H1 (cell line): Measurements from ENCODE around the gene DAO. TPM values are rescaled to one million over a fixed set of nuclear protein-coding genes. Genes with fewer than 3 reads are reported as not detected.

Source experiments
- CTCF ChIA-PET: fragments of 300-600 bp; sonication (Branson Sonifier 250); formaldehyde crosslinking; loops from one replicate; lab custom pipeline; 2021; ENCODE audit not compliant: partially characterized antibody; lab: Charles Lee
- POLR2A ChIA-PET: fragments of 300-600 bp; sonication (Branson Sonifier 250); formaldehyde crosslinking; loops from one replicate; lab custom pipeline; 2021; ENCODE audit warnings: inconsistent platforms; ENCODE audit not compliant: partially characterized antibody; lab: Charles Lee
- DNase-seq, 2 experiments: peaks; one replicate each; pipeline versions ENCODE4 v3.0.0 to v3.0.0-alpha.2; 2010 to 2022; ENCODE audit warnings: low spot score in 2 of 2, low read depth in 1 of 2, mixed read lengths in 1 of 2
- FAIRE-seq: peaks from 2 replicates; lab custom pipeline; 2011; peaks lifted over from hg19 to GRCh38; lab: Jason Lieb, UNC
- H2AFZ ChIP-seq: 2 replicates; pipeline ENCODE4 v1.8.1; 2012; ENCODE audit warnings: low read length, inconsistent platforms
- H2AK5ac ChIP-seq: 2 replicates; pipeline ENCODE4 v1.6.1; 2013; ENCODE audit warnings: low read depth, low read length
- H2BK120ac ChIP-seq: replicated peaks from 2 replicates; pipeline ENCODE3; 2013; ENCODE audit warnings: low read depth, low read length, inconsistent platforms
- H2BK12ac ChIP-seq: 2 replicates; pipeline ENCODE4 v1.6.1; 2013; ENCODE audit warnings: low read depth, low read length
- H2BK15ac ChIP-seq: 2 replicates; pipeline ENCODE4 v1.6.1; 2013; ENCODE audit warnings: low read length
- H2BK20ac ChIP-seq: 2 replicates; pipeline ENCODE4 v1.6.1; 2013; ENCODE audit warnings: low read length
- H2BK5ac ChIP-seq: 2 replicates; pipeline ENCODE4 v1.6.1; 2013; ENCODE audit warnings: low read depth, low read length
- H3K14ac ChIP-seq: 2 replicates; pipeline ENCODE4 v1.6.1; 2013; ENCODE audit warnings: inconsistent platforms; ENCODE audit not compliant: insufficient read length
- H3K18ac ChIP-seq: 2 replicates; pipeline ENCODE4 v1.6.1; 2013; ENCODE audit warnings: low read length; ENCODE audit errors: extremely low read depth
- H3K23ac ChIP-seq: 2 replicates; pipeline ENCODE4 v1.6.1; 2013; ENCODE audit warnings: inconsistent platforms; ENCODE audit not compliant: insufficient read length
- H3K23me2 ChIP-seq: 2 replicates; pipeline ENCODE4 v1.6.1; 2013; ENCODE audit warnings: low read depth, low read length
- H3K27ac ChIP-seq: 2 replicates; pipeline ENCODE4 v1.6.1; 2011; ENCODE audit warnings: low read depth, low read length, inconsistent platforms
- H3K27me3 ChIP-seq, 4 experiments: replicated peaks in 1 of 4; 1 replicate in 1 of 4; 2 replicates in 3 of 4; pipeline versions ENCODE4 v1.6.1 to v1.8.1; 2011 to 2013; ENCODE audit warnings: low read length in 3 of 4, mild to moderate bottlenecking in 3 of 4, inconsistent platforms in 2 of 4, mixed read lengths in 2 of 4, moderate library complexity in 1 of 4; ENCODE audit not compliant: control insufficient read depth in 3 of 4, insufficient read depth in 3 of 4; ENCODE audit errors: extremely low read depth in 1 of 4
- H3K36me3 ChIP-seq, 4 experiments: 2 replicates each; pipeline versions ENCODE4 v1.6.1 to v1.8.1; 2011 to 2013; ENCODE audit warnings: mild to moderate bottlenecking in 4 of 4, low read length in 3 of 4, moderate library complexity in 2 of 4, control low read depth in 1 of 4, inconsistent platforms in 1 of 4; ENCODE audit not compliant: insufficient read depth in 4 of 4, control insufficient read depth in 2 of 4
- H3K4ac ChIP-seq: replicated peaks from 2 replicates; pipeline ENCODE3; 2013; ENCODE audit warnings: low read length, low read depth, mixed read lengths, inconsistent platforms; ENCODE audit not compliant: insufficient read length
- H3K4me1 ChIP-seq, 4 experiments: replicated peaks in 1 of 4; 1 replicate in 1 of 4; 2 replicates in 3 of 4; pipeline versions ENCODE4 v1.6.1 to v1.8.1; 2011 to 2013; ENCODE audit warnings: low read length in 3 of 4, inconsistent platforms in 2 of 4, mixed read lengths in 1 of 4; ENCODE audit not compliant: insufficient read depth in 4 of 4, control insufficient read depth in 3 of 4
- H3K4me2 ChIP-seq, 2 experiments: 2 replicates each; pipeline versions ENCODE4 v1.6.1 to v1.8.1; 2011 to 2013; ENCODE audit warnings: low read depth in 2 of 2, low read length in 2 of 2, control low read depth in 1 of 2, inconsistent platforms in 1 of 2, mild to moderate bottlenecking in 1 of 2; ENCODE audit not compliant: insufficient read depth in 1 of 2
- H3K4me3 ChIP-seq, 4 experiments: fragments of 200-600, 300-600 bp in 1 of 4; sonication (generic), shearing (Covaris generic), sonication (Bioruptor Twin) in 1 of 4; 2 replicates each; pipeline versions ENCODE4 v1.5.1 to v1.8.1; 2011 to 2016; ENCODE audit warnings: low read length in 4 of 4, low read depth in 3 of 4, control low read depth in 2 of 4, inconsistent platforms in 2 of 4, mild to moderate bottlenecking in 2 of 4, mixed read lengths in 1 of 4, moderate library complexity in 1 of 4; ENCODE audit not compliant: insufficient read depth in 2 of 4; ENCODE audit errors: extremely low read depth in 1 of 4
- H3K56ac ChIP-seq: replicated peaks from 2 replicates; pipeline ENCODE3; 2013; ENCODE audit warnings: low read depth, mild to moderate bottlenecking, mixed read lengths, low read length, inconsistent platforms; ENCODE audit not compliant: insufficient read length
- H3K79me1 ChIP-seq: 2 replicates; pipeline ENCODE4 v1.6.1; 2013; ENCODE audit warnings: low read depth, low read length, control low read depth
- H3K79me2 ChIP-seq, 2 experiments: 2 replicates each; pipeline versions ENCODE4 v1.6.1 to v1.8.1; 2012 to 2013; ENCODE audit warnings: low read length in 2 of 2, mild to moderate bottlenecking in 2 of 2, inconsistent platforms in 1 of 2; ENCODE audit not compliant: insufficient read depth in 2 of 2, control insufficient read depth in 1 of 2
- H3K9ac ChIP-seq, 4 experiments: replicated peaks in 1 of 4; 1 replicate in 1 of 4; 2 replicates in 3 of 4; pipeline versions ENCODE4 v1.6.1 to v1.8.1; 2011 to 2013; ENCODE audit warnings: low read depth in 3 of 4, low read length in 3 of 4, control low read depth in 2 of 4, mild to moderate bottlenecking in 2 of 4, moderate library complexity in 2 of 4, inconsistent platforms in 1 of 4; ENCODE audit errors: extremely low read depth in 1 of 4
- H3K9me3 ChIP-seq, 2 experiments: 2 replicates each; pipeline versions ENCODE4 v1.6.1 to v1.8.1; 2012 to 2013; ENCODE audit warnings: mild to moderate bottlenecking in 2 of 2, moderate library complexity in 2 of 2, control low read depth in 1 of 2, inconsistent platforms in 1 of 2, low read depth in 1 of 2, low read length in 1 of 2, mixed read lengths in 1 of 2; ENCODE audit not compliant: insufficient read depth in 2 of 2
- H4K20me1 ChIP-seq, 2 experiments: replicated peaks in 1 of 2; 2 replicates each; pipeline versions ENCODE3 to v1.8.1; 2011 to 2013; ENCODE audit warnings: inconsistent platforms in 2 of 2, low read length in 2 of 2, mild to moderate bottlenecking in 1 of 2; ENCODE audit not compliant: insufficient read depth in 2 of 2, control insufficient read depth in 1 of 2
- H4K5ac ChIP-seq: 2 replicates; pipeline ENCODE4 v1.6.1; 2013; ENCODE audit warnings: low read length, low read depth, mixed read lengths, inconsistent platforms; ENCODE audit not compliant: insufficient read length
- H4K8ac ChIP-seq: 2 replicates; pipeline ENCODE4 v1.8.0; 2013; ENCODE audit warnings: mild to moderate bottlenecking, moderate library complexity, low read length, inconsistent platforms; ENCODE audit not compliant: insufficient read depth; ENCODE audit errors: extremely low read depth
- H4K91ac ChIP-seq: replicated peaks from 2 replicates; pipeline ENCODE3; 2013; ENCODE audit warnings: low read length, mixed read lengths, inconsistent platforms; ENCODE audit not compliant: insufficient read length
- CHD2 ChIP-seq: IDR thresholded peaks from 2 replicates; pipeline ENCODE4 v1.6.1; 2012; ENCODE audit warnings: low read length, improper control_type of control experiment
- KDM4A ChIP-seq: IDR thresholded peaks from one replicate; pipeline ENCODE4 v1.7.1; 2012; ENCODE audit warnings: low read depth, mild to moderate bottlenecking, moderate library complexity, low read length, inconsistent platforms; ENCODE audit not compliant: severe bottlenecking
- NANOG ChIP-seq: IDR thresholded peaks from 2 replicates; pipeline ENCODE4 v1.6.1; 2011; ENCODE audit warnings: low read length, low read depth, mild to moderate bottlenecking, inconsistent platforms; ENCODE audit not compliant: insufficient read depth, poor library complexity, severe bottlenecking
- SUZ12 ChIP-seq: fragments of 200-600 bp; sonication (generic); IDR thresholded peaks from 2 replicates; pipeline ENCODE4 v1.6.1; 2012; ENCODE audit warnings: mild to moderate bottlenecking, inconsistent platforms, low read length, moderate library complexity, mixed read lengths
- ZNF274 ChIP-seq: IDR thresholded peaks from 2 replicates; pipeline ENCODE4 v1.7.0; 2012; ENCODE audit warnings: low read length, borderline replicate concordance; ENCODE audit errors: extremely low read depth
- WGBS, 2 experiments: shearing (Covaris generic) in 1 of 2; methylation state at CpG; one replicate each; pipeline versions ENCODE4 v1.1.6 to v1.1.7; 2013 to 2015; ENCODE audit warnings: low lambda C conversion rate in 2 of 2, mixed read lengths in 2 of 2, inconsistent platforms in 1 of 2, low coverage in 1 of 2, missing lambda C conversion rate in 1 of 2; ENCODE audit not compliant: insufficient replicate concordance in 2 of 2, insufficient coverage in 1 of 2, insufficient read length in 1 of 2; ENCODE audit errors: extremely low coverage in 1 of 2, missing lambda C conversion rate in 1 of 2; 5-methylcytosine and 5-hydroxymethylcytosine counted together
- polyA plus RNA-seq, 7 experiments: library from polyadenylated mRNA; depleted of rRNA in 3 of 7; stranded (reverse) in 5 of 7; unstranded in 2 of 7; fragments of >200 nt in 5 of 7; fragments of 200-250 nt in 2 of 7; gene quantifications; 1 replicate in 5 of 7; 2 replicates in 1 of 7; 4 replicates in 1 of 7; pipeline versions ENCODE4 v1.2.1 to v1.2.3, GENCODE V29; 2011 to 2013; ENCODE audit warnings: missing spikeins in 2 of 7, mixed read lengths in 2 of 7
- total RNA-seq: library from RNA; stranded (reverse); fragmentation: NEBNext Ultra II Directional; extraction: Animal tissue kit (Norgen Biotek cat#: 25700); gene quantifications from 2 replicates; pipeline ENCODE4 v1.2.1, GENCODE V29; 2021

Gene DAO
- total and polyA plus RNA-seq, 2 of the 8 experiments (the other 6 are each of a cell fraction or from before 2014, with no cell fraction given): not detected

GRCh38 chr12:108916336-108916735 is 36.4 kb downstream of the DAO start:
- TF ChIP-seq SUZ12 (no peak), NANOG (no peak), CHD2 (no peak), KDM4A (no peak), ZNF274 (no peak)
- H3K79me2 ChIP-seq: no peaks in the 10 kb centered on the region
- H3K27me3 ChIP-seq: no peaks in the 10 kb centered on the region
- no peaks in the 10 kb centered on the region for H3K23me2 ChIP-seq
- H3K9me3 ChIP-seq: no peaks in the 10 kb centered on the region
- no peak overlapping the region for H2AK5ac ChIP-seq
- no peak overlapping the region for H2BK120ac ChIP-seq
- H3K14ac ChIP-seq: no peak overlapping the region
- 92% methylated on average over 5 of the region's 5 CpGs; no CpG with 5 or more reads in 1 of the 2 experiments for WGBS, 2 experiments
- no peak overlapping the region for H2BK20ac ChIP-seq
- H3K27ac ChIP-seq: no peak overlapping the region
- H4K5ac ChIP-seq: no peak overlapping the region
- no peak overlapping the region for H3K23ac ChIP-seq
- no peak overlapping the region for H3K4me2 ChIP-seq
- no peak overlapping the region for H3K18ac ChIP-seq
- H4K8ac ChIP-seq: no peak overlapping the region
- CTCF ChIA-PET: interaction anchor here (1.2 to 1.5 kb wide), 3 partner anchors 31 to 35 kb away, joined by 3 to 4 read pairs (median 4); no protein-coding TSS in a partner anchor
- no peak overlapping the region for H2BK5ac ChIP-seq
- H3K4me1 ChIP-seq: no peaks in the 10 kb centered on the region
- FAIRE-seq: no peak
- H3K79me1 ChIP-seq: no peaks in the 10 kb centered on the region
- H2BK15ac ChIP-seq: no peak overlapping the region
- H4K20me1 ChIP-seq: no peaks in the 10 kb centered on the region
- no peak for DNase-seq
- no peak overlapping the region for H4K91ac ChIP-seq
- no peak overlapping the region for H2BK12ac ChIP-seq
- POLR2A ChIA-PET: interaction anchor here (0.8 kb wide), 1 partner anchor 10 kb away, joined by 3 read pairs; no protein-coding TSS in a partner anchor
- no peak overlapping the region for H3K4ac ChIP-seq
- no peak overlapping the region for H3K4me3 ChIP-seq
- no peak overlapping the region for H3K9ac ChIP-seq
- no peak overlapping the region for H3K56ac ChIP-seq
- H2AFZ ChIP-seq: no peak overlapping the region
- no peaks in the 10 kb centered on the region for H3K36me3 ChIP-seq
